ENCODE results near the gene CSE1L.

- TF ChIP-seq CTCF (IDR thresholded peaks at IDR 0.05) (no peak), POLR2A (IDR thresholded peaks at IDR 0.05) (no peak)
Observed at GRCh38 chr20:49030954-49031619, 15.0 kb upstream of the CSE1L start.
